ENCODE data around the gene DOCK1.

DNA sequence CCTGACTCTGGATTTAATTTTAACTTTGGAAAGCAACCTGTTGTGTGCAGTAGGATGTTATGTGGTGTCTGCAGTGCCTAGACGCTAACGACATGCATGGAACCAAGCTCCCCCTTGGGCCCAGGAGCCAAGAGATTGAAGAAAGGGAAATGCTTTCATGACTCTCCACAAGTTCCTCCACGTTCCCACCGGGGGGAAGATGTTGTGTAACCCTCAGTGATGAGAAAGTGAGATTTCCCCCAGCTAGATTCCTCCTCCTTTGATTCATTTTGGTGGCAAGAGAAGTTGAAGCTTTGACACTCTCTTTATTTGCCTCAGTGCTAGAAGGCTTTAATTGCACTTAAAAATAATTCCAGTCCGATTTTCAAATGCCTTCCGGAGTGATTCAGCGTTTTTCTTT is 449.0 kb downstream of the DOCK1 start:
- TF ChIP-seq POLR2AphosphoS5 (IDR thresholded peaks at IDR 0.05) (no peak), POLR2A (IDR thresholded peaks at IDR 0.05) (no peak), CTCF (IDR thresholded peaks at IDR 0.05) (no peak)
